HG02571 (cell line): Measurements from ENCODE around the gene PDC.
"Not testable (repeated sequence)": the region's sequence is repeated elsewhere in the genome, so short reads cannot be mapped to it uniquely, and the experiment has no call there.

Experiments used
- ATAC-seq: cut with Tn5 transposase; IDR thresholded peaks from one replicate; pipeline ENCODE4 v1.9.1; 2021; ENCODE audit warnings: mild to moderate bottlenecking, moderate library complexity; ENCODE audit not compliant: unreplicated experiment

PDC gene

DNA sequence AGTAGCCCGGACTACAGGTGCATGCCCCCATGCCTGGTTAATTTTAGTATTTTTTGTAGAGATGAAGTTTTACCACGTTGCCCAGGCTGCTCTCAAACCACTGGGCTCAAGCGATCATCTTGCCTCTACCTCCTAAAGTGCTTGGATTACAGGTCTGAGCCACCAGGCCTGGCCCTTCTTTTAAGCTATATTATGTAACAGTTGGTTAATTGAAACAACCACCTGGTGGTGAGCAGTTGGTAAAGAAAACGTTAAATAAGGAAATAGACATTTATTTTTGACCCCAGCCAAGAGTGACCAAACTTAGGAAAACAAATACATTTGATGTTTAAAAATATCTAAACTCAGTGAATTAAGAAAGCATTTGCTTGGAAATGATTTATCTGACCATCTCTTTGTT, 12.1 kb upstream of the PDC start:
- no peak for ATAC-seq

DNA sequence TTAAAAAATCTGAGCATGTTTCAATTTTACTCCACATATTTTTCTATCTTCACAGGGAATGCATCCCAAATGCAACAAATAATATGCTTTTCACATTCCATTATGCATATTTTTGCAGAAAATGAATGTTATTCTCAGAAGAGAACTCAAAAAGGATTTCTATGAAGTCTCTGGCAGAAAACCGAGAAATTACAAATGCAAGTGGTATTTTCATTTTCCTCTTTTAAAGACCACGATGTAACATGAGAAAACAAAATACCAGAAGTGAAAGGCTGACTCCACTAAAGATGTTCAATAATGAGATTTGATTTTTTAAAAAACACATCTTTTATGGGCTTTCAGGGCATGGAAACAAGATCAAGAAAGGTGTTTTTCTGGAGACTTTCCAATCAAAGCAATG, 5.0 kb upstream of the PDC start:
- ATAC-seq: no peak

DNA sequence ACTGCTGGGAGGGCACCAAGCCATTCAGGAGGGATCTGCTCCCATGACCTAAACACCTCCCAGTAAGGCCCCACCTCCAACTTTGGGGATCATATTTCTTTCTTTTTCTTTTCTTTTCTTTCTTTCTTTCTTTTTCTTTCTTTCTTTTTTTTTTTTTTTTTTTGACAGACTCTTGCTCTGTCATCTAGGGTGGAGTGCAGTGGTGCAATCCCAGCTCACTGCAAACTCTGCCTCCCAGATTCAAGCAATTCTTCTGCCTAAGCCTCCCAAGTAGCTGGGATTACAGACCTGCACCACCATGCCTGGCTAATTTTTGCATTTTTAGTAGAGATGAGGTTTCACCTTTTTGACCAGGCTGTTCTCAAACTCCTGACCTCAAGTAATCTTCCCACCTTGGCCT, 4.6 kb upstream of the PDC start:
- ATAC-seq: not testable (repeated sequence)

DNA sequence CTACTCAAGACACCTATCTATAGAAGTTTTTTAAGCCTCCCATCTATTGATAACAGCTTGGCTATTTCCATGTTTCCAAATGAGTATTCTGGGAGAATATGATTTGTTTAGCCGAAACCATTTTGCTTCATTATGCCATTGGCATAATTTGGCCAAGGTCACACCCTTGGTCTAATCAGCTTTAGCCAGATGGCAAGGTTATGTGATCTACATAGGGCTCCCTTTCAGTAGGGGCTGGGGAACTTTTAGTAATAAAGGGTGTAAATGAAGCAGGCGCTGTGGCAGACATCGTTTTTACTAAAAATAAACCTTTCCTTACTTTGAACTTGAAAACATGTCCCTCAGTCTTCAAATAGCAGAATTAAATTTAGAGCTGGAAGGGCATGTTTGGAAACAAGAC, 3.0 kb upstream of the PDC start:
- ATAC-seq: no peak

DNA sequence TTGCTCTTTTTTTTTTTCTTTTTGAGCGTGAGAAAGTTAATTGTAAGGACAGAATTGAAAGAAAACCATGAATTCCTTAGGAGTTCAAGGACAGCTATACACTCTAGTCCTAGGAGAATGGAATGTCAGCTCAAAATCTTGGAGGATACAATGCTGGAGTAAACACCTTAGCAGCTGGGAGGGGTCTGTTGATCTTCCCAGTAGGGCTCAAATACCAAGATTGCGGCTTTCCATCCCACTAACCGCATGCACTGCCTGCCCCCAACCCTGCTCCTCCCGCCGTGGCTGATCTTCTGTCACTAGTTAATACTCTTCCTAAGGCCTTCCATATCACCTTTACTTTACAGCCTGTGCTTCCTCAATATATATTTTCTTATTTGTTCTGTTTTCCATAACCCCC, 2.6 kb upstream of the PDC start:
- no peak for ATAC-seq

DNA sequence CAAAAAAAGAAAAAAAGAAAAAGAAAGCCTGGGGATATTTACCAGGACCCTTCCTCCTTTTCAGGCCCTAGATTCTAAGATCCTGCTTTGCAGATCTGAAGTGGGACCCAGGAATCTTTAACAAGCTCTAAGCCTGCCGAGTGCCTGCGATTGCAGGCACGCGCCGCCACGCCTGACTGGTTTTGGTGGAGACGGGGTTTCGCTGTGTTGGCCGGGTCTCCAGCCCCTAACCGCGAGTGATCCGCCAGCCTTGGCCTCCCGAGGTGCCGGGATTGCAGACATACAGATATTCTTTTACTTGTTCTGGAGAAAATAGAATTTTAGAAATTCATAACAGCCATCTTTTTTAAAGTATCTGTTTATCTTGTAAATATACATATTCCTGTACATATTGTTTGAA, 1.8 kb downstream of the PDC start:
- not testable (repeated sequence) for ATAC-seq

DNA sequence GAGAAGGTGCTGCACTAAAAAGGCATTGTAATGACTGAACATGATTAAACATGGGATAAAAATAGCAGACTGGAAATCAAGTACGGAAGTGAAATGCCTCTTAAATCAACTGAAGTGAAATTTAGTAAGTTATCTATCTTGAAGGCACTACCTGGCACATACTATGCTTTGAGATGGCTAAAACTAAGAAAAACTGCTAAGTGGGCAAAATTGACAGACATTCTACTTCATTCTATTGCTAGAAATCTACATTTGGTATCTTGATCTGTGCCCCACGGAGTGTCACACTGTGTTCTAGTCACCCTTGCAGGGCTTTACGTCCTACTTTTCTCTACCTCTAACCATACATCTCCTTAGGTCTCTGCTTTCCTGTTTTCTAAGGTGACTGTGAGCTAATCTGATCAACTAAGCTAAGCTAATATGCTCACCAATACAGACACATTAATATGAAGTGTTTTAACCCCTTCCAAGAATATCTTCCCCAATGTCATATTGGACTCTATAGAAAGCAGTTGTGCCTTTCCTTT, 4.1 kb downstream of the PDC start:
- ATAC-seq: no peak

GRCh38 chr1:186454981-186455380, 5.9 kb downstream of the PDC start:
- no peak for ATAC-seq

- ATAC-seq: no peak
Measured at GRCh38 chr1:186446152-186446551, 14.8 kb downstream of the PDC start.

- ATAC-seq: peak; percentile 65
Measured at GRCh38 chr1:186443638-186444037, 17.3 kb downstream of the PDC start.

DNA sequence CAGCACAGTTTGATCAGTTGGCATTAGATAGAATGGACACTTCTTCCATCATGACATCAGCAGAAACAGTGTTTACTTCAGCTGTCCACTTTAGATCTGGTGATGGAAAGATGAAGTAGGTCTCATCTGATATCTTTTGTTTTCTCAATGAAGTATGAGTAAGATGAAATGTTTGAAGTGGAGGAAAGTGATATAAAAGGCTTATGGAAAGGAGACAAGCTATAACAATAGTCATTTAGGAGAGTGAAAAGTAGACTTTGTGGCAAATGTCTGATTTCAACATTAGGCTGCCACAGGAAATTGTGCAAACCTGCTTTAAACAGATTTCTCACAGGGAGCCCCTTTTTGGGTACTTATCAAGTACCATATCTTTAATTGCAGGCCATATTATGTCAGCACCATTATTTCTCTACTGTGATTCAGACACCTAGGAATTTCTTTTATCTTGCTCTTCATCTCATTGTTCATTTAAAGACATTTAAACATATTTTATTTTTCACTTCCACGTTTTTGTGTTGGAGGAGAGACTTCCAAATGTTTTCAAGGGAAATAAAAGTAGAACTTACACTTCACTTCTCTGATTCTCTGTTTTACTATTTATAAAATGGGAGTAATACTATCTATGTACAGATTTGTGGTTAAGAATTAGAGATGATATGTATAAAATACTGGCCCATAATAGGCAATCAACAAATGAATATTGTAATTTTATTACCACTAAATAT, 18.1 kb downstream of the PDC start:
- ATAC-seq: no peak

DNA sequence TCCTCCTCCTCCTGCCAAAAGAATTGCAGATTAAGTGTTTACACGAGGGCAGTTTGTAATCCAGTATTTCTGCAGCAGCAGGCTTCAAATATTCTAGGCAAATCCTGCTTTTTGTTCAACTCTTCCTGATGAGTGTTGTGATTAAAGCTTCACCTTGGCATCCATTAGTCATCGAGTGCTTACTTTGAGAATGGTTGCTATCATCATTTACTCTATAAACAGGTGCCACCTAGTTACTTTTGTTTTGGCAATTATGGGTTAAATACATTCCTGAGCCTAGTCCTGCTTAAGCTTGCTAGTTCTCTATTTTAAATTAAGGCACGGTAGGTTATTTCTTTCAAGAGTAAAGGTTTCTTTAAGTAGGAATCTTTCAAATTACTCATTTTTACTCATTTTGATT, 20.3 kb downstream of the PDC start:
- ATAC-seq: no peak

GRCh38 chr1:186438567-186438966, 22.3 kb downstream of the PDC start:
- no peak for ATAC-seq

- no peak for ATAC-seq
Measured at GRCh38 chr1:186435336-186435735, 25.6 kb downstream of the PDC start.

- ATAC-seq: no peak
Measured at GRCh38 chr1:186429017-186429416, 31.9 kb downstream of the PDC start.

DNA sequence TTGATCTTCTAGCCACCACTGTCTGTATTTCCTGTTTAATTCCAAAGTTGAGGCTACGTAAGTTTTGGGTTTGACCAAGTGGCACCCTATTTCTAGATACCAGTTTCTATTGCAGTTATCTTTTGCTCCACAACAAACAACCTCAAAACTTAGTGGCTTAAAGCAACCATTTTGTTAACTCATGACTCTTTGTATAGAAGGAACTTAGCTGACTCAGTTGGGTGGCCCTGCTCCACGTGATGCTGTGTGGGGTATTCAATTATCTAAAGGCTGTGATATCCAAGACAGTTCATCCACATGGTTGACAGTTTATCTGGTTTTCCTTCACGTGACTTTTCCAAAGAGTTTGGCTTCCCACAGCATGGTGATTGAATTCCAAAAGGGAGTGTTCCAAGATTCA, 34.8 kb downstream of the PDC start:
- no peak for ATAC-seq

GRCh38 chr1:186424539-186424938, 36.4 kb downstream of the PDC start:
- ATAC-seq: no peak

DNA sequence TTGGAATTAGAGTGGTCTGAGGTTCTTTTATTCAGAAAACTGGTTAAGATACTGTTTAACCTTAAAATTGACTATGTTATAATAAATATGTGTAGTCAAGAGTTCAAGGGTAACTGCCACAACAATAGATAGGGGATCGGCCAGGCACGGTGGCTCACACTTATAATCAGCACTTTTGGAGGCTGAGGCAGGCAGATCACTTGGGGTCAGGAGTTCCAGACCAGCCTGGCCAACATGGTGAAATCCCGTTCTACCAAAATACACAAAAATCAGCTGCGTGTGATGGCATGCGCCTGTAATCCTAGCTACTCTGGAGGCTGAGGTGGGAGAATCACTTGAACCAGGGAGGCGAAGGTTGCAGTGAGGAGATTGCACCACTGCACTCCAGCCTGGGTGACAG, 39.5 kb downstream of the PDC start:
- no peak for ATAC-seq

DNA sequence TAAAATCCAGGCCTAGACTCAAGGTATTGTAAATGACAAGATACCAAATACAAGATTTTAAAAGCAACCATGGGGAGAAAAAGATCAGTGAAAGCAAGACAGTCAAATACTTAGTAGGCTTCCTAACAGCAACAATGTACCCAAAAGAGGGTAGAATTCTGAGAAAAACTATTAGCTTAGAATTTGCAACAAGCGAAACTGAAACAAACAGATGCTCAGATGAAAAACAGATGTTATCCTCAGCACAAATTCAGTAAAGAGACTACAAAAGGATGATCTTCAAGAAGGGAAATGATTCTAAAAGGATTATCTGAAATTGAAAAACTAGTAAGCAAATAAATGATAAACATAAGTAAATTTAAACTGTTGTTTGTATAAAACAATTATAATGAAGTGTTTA, 40.0 kb downstream of the PDC start:
- peak; percentile 97 for ATAC-seq

DNA sequence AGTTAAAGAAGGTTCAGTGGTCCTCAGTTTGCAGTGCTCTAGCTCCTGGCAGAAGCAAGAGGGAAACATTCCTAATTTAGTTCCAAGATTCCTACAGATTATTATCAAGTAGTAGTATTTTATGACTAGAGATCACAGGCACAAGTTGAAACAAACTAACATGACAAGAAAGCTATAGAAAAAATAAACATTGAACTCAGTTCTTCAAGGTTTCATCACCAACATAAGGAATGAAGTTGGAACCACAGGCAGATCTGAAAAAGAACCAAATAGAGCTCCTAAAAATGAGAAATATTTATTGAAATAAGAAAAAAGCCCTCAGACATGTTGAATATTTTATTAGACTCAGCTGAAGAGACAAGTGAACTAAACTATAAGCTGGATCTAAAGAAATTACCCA, 40.6 kb downstream of the PDC start:
- no peak for ATAC-seq

GRCh38 chr1:186418503-186418902, 42.4 kb downstream of the PDC start:
- ATAC-seq: no peak

GRCh38 chr1:186413319-186413718, 47.6 kb downstream of the PDC start:
- no peak for ATAC-seq

- ATAC-seq: peak; percentile 76
Measured at GRCh38 chr1:186409091-186409490, 51.8 kb downstream of the PDC start.
